ENCODE measurements around the gene KDELR3.
"Not testable (repeated sequence)": the region's sequence is repeated elsewhere in the genome, so short reads cannot be mapped to it uniquely, and the experiment has no call there.

KDELR3 gene

GRCh38 chr22:38456841-38457699 is 10.8 kb upstream of the KDELR3 start:
- DNase-seq = no peak

- DNase-seq = no peak
These were observed 7.5 kb upstream of the KDELR3 start for GRCh38 chr22:38460426-38460840.

GRCh38 chr22:38461057-38461413 is 6.9 kb upstream of the KDELR3 start:
- no peak for DNase-seq

GRCh38 chr22:38461414-38462081 is 6.3 kb upstream of the KDELR3 start:
- DNase-seq = peak; percentile 8

- DNase-seq = no peak
These were observed 4.7 kb upstream of the KDELR3 start for GRCh38 chr22:38462960-38463784.

- no peak for DNase-seq
These were observed 2.8 kb upstream of the KDELR3 start for GRCh38 chr22:38464992-38465672.

- DNase-seq = no peak
These were observed 2.0 kb upstream of the KDELR3 start for GRCh38 chr22:38465673-38466490.

GRCh38 chr22:38467438-38467903 is 425 bp upstream of the KDELR3 start:
- no peak for DNase-seq

GRCh38 chr22:38468443-38469305 is 778 bp downstream of the KDELR3 start:
- no peak for DNase-seq

- no peak for DNase-seq
These were observed 1.4 kb downstream of the KDELR3 start for GRCh38 chr22:38469306-38469781.

- not testable (repeated sequence) for DNase-seq
These were observed 2.3 kb downstream of the KDELR3 start for GRCh38 chr22:38470179-38470578.

GRCh38 chr22:38471237-38471636 is 3.3 kb downstream of the KDELR3 start:
- DNase-seq = no peak

- DNase-seq = no peak
These were observed 6.2 kb downstream of the KDELR3 start for GRCh38 chr22:38474003-38474607.

- DNase-seq = no peak
These were observed 9.7 kb downstream of the KDELR3 start for GRCh38 chr22:38477585-38477984.

- DNase-seq = no peak
These were observed 11.4 kb downstream of the KDELR3 start for GRCh38 chr22:38479096-38479837.

GRCh38 chr22:38481162-38481870 is 13.4 kb downstream of the KDELR3 start:
- DNase-seq = no peak

- DNase-seq = no peak
These were observed 14.0 kb downstream of the KDELR3 start for GRCh38 chr22:38481871-38482332.

- no peak for DNase-seq
These were observed 14.9 kb downstream of the KDELR3 start for GRCh38 chr22:38482662-38483308.

All from NCI-H2081 treated with DMSO at 0.1 percent for 48 hours (cell line).